WTC11 (cell line): ENCODE data around the gene GRAMD1A. TPM values are rescaled to one million over a fixed set of nuclear protein-coding genes. Genes with fewer than 3 reads are reported as not detected.
"Not testable (repeated sequence)": the region's sequence is repeated elsewhere in the genome, so short reads cannot be mapped to it uniquely, and the experiment has no call there.

ENCODE experiments used
- ATAC-seq: fragments of 200-7000 bp; cut with Tn5 transposase; 2 replicates; pipeline ENCODE4 v1.10.0; 2021; ENCODE audit warnings: mild to moderate bottlenecking, moderate library complexity
- CTCF ChIA-PET: fragments of 300-600 bp; sonication (Branson Sonifier 250); formaldehyde crosslinking; loops from one replicate; lab custom pipeline; 2021; ENCODE audit warnings: antibody characterized with exemption; lab: Charles Lee
- POLR2A ChIA-PET: fragments of 350-600 bp; sonication (Branson Sonifier 250); formaldehyde crosslinking; loops from one replicate; lab custom pipeline; 2021; ENCODE audit warnings: antibody characterized with exemption; lab: Charles Lee
- DNase-seq: peaks from one replicate; pipeline ENCODE4 v3.0.0; 2021; ENCODE audit warnings: low spot score
- H3K27ac Mint-ChIP-seq: 2 replicates; pipeline ENCODE4 v1.8.0; 2021; ENCODE audit warnings: mixed read lengths
- H3K27me3 Mint-ChIP-seq: 2 replicates; pipeline ENCODE4 v1.8.0; 2021; ENCODE audit warnings: low read depth, mild to moderate bottlenecking, moderate library complexity, mixed read lengths
- H3K36me3 Mint-ChIP-seq: 2 replicates; pipeline ENCODE4 v1.8.0; 2021; ENCODE audit warnings: mixed read lengths
- H3K4me1 Mint-ChIP-seq: 2 replicates; pipeline ENCODE4 v1.8.0; 2022; ENCODE audit warnings: mixed read lengths
- H3K4me3 Mint-ChIP-seq: 2 replicates; pipeline ENCODE4 v1.8.0; 2021; ENCODE audit warnings: mild to moderate bottlenecking, moderate library complexity, mixed read lengths
- H3K9me3 Mint-ChIP-seq: 2 replicates; pipeline ENCODE4 v1.8.0; 2021; ENCODE audit warnings: mixed read lengths
- ARID4B ChIP-seq: sonication (generic); formaldehyde crosslinking; IDR thresholded peaks from 2 replicates; pipeline ENCODE4 v1.8.0; 2023; ENCODE audit warnings: missing genetic modification reagents, mild to moderate bottlenecking, borderline replicate concordance
- CTCF ChIP-seq: fragments of 200-600 bp; IDR thresholded peaks from 2 replicates; pipeline ENCODE4 v1.8.0; 2022; ENCODE audit warnings: antibody characterized with exemption
- FOXP1 ChIP-seq: sonication (generic); formaldehyde crosslinking; IDR thresholded peaks from 2 replicates; pipeline ENCODE4 v1.8.0; 2022; ENCODE audit warnings: missing genetic modification reagents, mild to moderate bottlenecking, moderate library complexity, borderline replicate concordance
- GRHL2 ChIP-seq: fragments of 250-450 bp; sonication (Bioruptor Pico); IDR thresholded peaks from 2 replicates; pipeline ENCODE4 v1.8.0; 2022; ENCODE audit warnings: mild to moderate bottlenecking, moderate library complexity; ENCODE audit not compliant: insufficient replicate concordance, severe bottlenecking
- NR1H2 ChIP-seq: sonication (generic); formaldehyde crosslinking; IDR thresholded peaks from 2 replicates; pipeline ENCODE4 v1.9.0; 2021; ENCODE audit warnings: mild to moderate bottlenecking, moderate library complexity, missing genetic modification reagents
- TEAD1 ChIP-seq: sonication (generic); formaldehyde crosslinking; IDR thresholded peaks from 2 replicates; pipeline ENCODE4 v1.8.0; 2022; ENCODE audit warnings: mild to moderate bottlenecking, missing genetic modification reagents
- USF1 ChIP-seq: sonication (generic); formaldehyde crosslinking; IDR thresholded peaks from 2 replicates; pipeline ENCODE4 v1.8.0; 2022; ENCODE audit warnings: mild to moderate bottlenecking, missing genetic modification reagents
- ZNF121 ChIP-seq: sonication (generic); formaldehyde crosslinking; IDR thresholded peaks from 2 replicates; pipeline ENCODE4 v1.8.0; 2023; ENCODE audit warnings: missing genetic modification reagents
- ZNF396 ChIP-seq: fragments of 250-450 bp; sonication (Bioruptor Pico); IDR thresholded peaks from 2 replicates; pipeline ENCODE4 v1.8.0; 2021; ENCODE audit warnings: mild to moderate bottlenecking, moderate library complexity, borderline replicate concordance
- ZNF416 ChIP-seq: fragments of 250-450 bp; sonication (Bioruptor Pico); IDR thresholded peaks from 2 replicates; pipeline ENCODE4 v1.9.0; 2021; ENCODE audit warnings: mild to moderate bottlenecking, inconsistent platforms
- ZNF532 ChIP-seq: fragments of 250-450 bp; sonication (Bioruptor Pico); IDR thresholded peaks from 2 replicates; pipeline ENCODE4 v1.9.0; 2021; ENCODE audit warnings: mild to moderate bottlenecking, borderline replicate concordance
- ZNF671 ChIP-seq: fragments of 250-450 bp; sonication (Bioruptor Pico); IDR thresholded peaks from 2 replicates; pipeline ENCODE4 v1.8.0; 2021; ENCODE audit warnings: mild to moderate bottlenecking
- total RNA-seq: library from RNA; stranded (reverse); gene quantifications from 3 replicates; pipeline ENCODE4 v1.2.3, GENCODE V29; 2021

GRAMD1A gene
- total RNA-seq, 1 experiment from 2014 or later = 389 TPM

- DNase-seq, H3K27me3 Mint-ChIP-seq, ATAC-seq, H3K4me3 Mint-ChIP-seq, CTCF ChIA-PET, H3K9me3 Mint-ChIP-seq, POLR2A ChIA-PET, H3K27ac Mint-ChIP-seq: not testable (repeated sequence)
- TF ChIP-seq ZNF121 = peak; percentile 19; the same call in 1 of the 2 replicates
- peaks cover 81% of the 10 kb centered on the region for H3K36me3 Mint-ChIP-seq
- H3K4me1 Mint-ChIP-seq = peaks cover 11% of the 10 kb centered on the region; the same call in 1 of the 2 replicates
These were observed 14.7 kb downstream of the GRAMD1A start for GRCh38 chr19:35014774-35015173.

GRCh38 chr19:35015270-35015953 lies 15.3 kb downstream of the GRAMD1A start:
- CTCF ChIA-PET = no interaction called here
- H3K27me3 Mint-ChIP-seq = no peaks in the 10 kb centered on the region
- no peak for TF ChIP-seq ZNF416
- TF ChIP-seq ZNF671 (CRISPR knock-in tag) = no peak
- TF ChIP-seq ARID4B (CRISPR knock-in tag) = no peak
- no peak for TF ChIP-seq FOXP1 (CRISPR knock-in tag)
- no peak for TF ChIP-seq ZNF532 (CRISPR knock-in tag)
- no peak for TF ChIP-seq NR1H2 (CRISPR knock-in tag)
- no peak for TF ChIP-seq ZNF396 (CRISPR knock-in tag)
- TF ChIP-seq TEAD1 (CRISPR knock-in tag) = no peak
- TF ChIP-seq USF1 = no peak
- no peak for TF ChIP-seq GRHL2
- no peak for TF ChIP-seq CTCF
- ATAC-seq (peak; percentile 21; the same call in 1 of the 2 replicates), DNase-seq (no peak)
- H3K27ac Mint-ChIP-seq = no peak overlapping the region
- POLR2A ChIA-PET = no interaction called here
- H3K4me3 Mint-ChIP-seq = no peak overlapping the region
- H3K36me3 Mint-ChIP-seq = peaks cover 84% of the 10 kb centered on the region
- H3K9me3 Mint-ChIP-seq = no peaks in the 10 kb centered on the region
- peaks cover 11% of the 10 kb centered on the region; the same call in 1 of the 2 replicates for H3K4me1 Mint-ChIP-seq
